DMS53 (cell line): ENCODE results near the gene PLCD1.

Experiments
- DNase-seq: peaks from one replicate; lab custom pipeline; 2025; lab: John Stamatoyannopoulos, UW

PLCD1 gene

GRCh38 chr3:38016847-38017444, 12.5 kb downstream of the PLCD1 start:
- no peak for DNase-seq

- no peak for DNase-seq
Observed at GRCh38 chr3:38016410-38016809, 13.0 kb downstream of the PLCD1 start.

- DNase-seq: no peak
Observed at GRCh38 chr3:38015984-38016383, 13.5 kb downstream of the PLCD1 start.

DNA sequence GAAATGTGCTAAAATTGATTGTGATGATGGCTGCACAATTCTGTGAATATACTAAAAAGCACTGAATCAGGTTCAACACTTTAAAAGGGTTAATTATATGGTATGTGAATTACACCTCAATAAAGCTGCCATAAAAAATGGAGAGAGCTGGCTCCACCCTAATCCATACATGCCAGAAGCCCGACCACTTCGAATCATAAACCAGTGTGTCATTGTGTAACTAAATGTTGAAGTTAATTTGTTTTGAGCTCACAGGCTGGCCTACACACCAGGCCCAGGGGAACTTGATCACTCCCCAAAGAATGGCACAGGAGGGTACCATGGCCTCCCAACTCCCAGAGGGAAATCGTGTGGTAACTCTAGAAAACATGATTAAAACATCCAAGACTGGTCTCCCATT, 14.0 kb downstream of the PLCD1 start:
- DNase-seq: no peak

GRCh38 chr3:38011111-38011510, 18.3 kb downstream of the PLCD1 start:
- DNase-seq: no peak

- DNase-seq: no peak
Observed at GRCh38 chr3:38009807-38010591, 19.4 kb downstream of the PLCD1 start.

GRCh38 chr3:38008971-38009580, 20.4 kb downstream of the PLCD1 start:
- no peak for DNase-seq

- DNase-seq: no peak
Observed at GRCh38 chr3:38008191-38008701, 21.2 kb downstream of the PLCD1 start.

DNA sequence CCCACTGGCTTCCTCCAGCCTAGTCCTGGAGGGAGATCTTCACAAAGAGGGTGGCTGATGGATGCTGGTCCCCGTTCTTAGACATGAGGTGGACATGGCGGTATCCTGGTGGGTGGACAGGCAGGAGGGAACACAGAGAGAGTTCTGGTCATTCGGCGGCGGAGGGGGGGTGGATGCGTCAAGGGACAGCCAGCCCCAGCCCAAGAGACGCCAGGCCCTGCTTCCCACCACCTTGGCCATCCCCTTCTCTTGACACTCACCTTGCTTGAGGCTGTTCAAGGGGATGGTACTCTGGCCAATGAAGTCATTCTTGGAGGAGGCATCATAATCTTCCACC, 21.7 kb downstream of the PLCD1 start:
- no peak for DNase-seq

DNA sequence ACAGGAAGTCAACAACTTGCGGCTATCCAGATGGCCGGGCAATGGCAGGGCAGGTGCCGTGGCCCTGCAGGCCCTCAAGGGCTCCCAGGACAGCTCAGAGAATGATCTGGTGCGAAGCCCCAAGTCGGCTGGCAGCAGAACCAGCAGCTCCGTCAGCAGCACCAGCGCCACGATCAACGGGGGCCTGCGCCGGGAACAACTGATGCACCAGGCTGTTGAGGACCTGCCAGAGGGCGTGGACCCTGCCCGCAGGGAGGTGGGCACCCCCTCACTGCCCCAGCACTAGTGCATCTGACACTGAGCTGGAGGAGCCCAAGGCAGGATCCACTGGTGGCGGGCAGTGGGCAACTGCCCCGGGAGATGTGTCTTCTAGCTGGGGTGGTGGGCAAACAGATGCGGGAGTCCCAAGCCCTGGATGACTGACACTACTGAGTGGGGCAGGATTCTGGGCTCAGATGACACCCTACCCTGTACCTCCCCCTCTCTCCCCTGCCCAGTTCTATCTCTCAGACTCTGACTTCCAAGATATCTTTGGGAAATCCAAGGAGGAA, 22.9 kb downstream of the PLCD1 start:
- no peak for DNase-seq

DNA sequence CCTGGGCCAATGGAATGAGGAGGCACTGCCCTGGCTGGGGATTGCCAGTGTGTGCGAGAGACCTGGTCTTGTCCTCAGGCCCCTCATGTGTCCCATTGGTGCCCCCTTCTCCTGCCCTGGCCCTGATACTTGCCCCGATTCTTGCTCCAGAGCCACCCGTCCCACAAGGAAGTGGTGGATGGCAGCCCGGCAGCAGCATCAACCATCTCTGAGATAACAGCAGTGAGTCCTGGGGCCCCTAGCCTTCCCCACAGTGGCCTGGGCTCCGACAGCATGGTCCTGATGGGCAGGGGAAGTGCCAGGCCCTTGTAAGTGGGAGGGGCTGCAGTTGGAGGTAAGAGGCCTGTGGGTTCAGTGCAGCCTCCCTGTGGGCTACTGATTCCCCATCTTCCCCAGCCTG, 23.4 kb downstream of the PLCD1 start:
- no peak for DNase-seq

GRCh38 chr3:38005076-38006020, 24.1 kb downstream of the PLCD1 start:
- DNase-seq: no peak

GRCh38 chr3:38004415-38005075, 24.9 kb downstream of the PLCD1 start:
- peak; percentile 83 for DNase-seq

DNA sequence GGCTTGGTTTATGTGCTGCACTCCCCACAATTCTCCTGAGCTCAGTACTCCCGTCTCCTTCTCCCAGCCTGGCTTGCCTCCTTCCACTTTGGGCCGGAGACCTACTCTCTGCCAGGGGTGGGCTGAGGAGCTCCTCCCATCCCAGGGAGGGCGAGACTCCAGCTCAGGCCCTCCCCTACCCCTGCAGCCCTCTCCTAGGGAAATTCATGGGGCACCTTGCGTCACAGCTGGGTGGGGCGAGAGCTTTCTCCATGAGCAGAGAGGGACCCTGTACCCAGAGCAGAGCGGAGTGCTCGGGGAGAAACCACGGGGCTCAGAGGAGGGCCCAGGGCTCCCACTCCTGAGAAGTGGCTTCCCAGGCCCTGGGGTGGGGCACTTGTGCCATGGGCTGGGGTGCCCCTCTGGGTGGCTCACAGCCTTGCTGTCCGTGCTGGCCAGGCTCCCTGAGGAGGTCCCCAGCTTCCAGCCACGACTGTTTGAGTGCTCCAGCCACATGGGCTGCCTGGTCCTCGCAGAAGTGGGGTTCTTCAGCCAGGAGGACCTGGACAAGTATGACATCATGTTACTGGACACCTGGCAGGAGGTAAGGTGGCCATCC, 25.5 kb downstream of the PLCD1 start:
- DNase-seq: no peak

- peak; percentile 41 for DNase-seq
Observed at GRCh38 chr3:38003371-38003816, 26.0 kb downstream of the PLCD1 start.

- DNase-seq: no peak
Observed at GRCh38 chr3:38002940-38003339, 26.5 kb downstream of the PLCD1 start.

DNA sequence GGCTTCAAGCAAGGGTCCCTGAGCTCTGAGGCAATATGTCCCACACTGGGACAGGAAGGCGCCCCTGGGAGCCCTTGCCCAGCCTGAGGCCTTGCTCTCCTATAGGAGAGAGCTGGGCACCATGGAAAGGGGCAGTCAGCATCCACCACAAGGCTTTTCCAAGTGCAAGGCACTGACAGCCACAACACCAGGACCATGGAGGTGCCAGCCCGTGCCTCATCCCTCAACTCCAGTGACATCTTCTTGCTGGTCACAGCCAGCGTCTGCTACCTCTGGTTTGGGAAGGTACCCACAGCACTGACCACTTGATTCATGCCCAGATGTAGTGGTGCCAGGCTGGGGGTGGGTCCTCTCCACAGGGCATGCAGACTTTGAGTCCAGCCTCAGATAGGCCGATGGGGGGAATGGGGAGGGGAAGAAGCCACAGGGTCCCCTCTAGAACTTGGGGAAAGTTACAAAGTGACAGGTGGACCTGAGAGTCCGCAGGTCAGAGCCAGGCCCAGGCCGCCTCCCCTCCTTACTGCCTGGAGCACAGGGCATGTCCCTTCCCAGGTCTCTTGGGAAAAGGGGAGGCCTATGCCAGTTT, 27.1 kb downstream of the PLCD1 start:
- no peak for DNase-seq

GRCh38 chr3:38001456-38002081, 27.9 kb downstream of the PLCD1 start:
- peak; percentile 42 for DNase-seq

- no peak for DNase-seq
Observed at GRCh38 chr3:38000965-38001455, 28.4 kb downstream of the PLCD1 start.
